H1 (cell line): ENCODE measurements around the gene OR1M1. TPM values are rescaled to one million over a fixed set of nuclear protein-coding genes. Genes with fewer than 3 reads are reported as not detected.
A peak's percentile ranks its signal among the peaks of the same experiment; 100 is the strongest.

Experiments used
- CTCF ChIA-PET: fragments of 300-600 bp; sonication (Branson Sonifier 250); formaldehyde crosslinking; loops from one replicate; lab custom pipeline; 2021; ENCODE audit not compliant: partially characterized antibody; lab: Charles Lee
- POLR2A ChIA-PET: fragments of 300-600 bp; sonication (Branson Sonifier 250); formaldehyde crosslinking; loops from one replicate; lab custom pipeline; 2021; ENCODE audit warnings: inconsistent platforms; ENCODE audit not compliant: partially characterized antibody; lab: Charles Lee
- DNase-seq, 2 experiments: peaks; one replicate each; pipeline versions ENCODE4 v3.0.0 to v3.0.0-alpha.2; 2010 to 2022; ENCODE audit warnings: low spot score in 2 of 2, low read depth in 1 of 2, mixed read lengths in 1 of 2
- FAIRE-seq: peaks from 2 replicates; lab custom pipeline; 2011; peaks lifted over from hg19 to GRCh38; lab: Jason Lieb, UNC
- H2AFZ ChIP-seq: 2 replicates; pipeline ENCODE4 v1.8.1; 2012; ENCODE audit warnings: low read length, inconsistent platforms
- H2AK5ac ChIP-seq: 2 replicates; pipeline ENCODE4 v1.6.1; 2013; ENCODE audit warnings: low read depth, low read length
- H2BK120ac ChIP-seq: replicated peaks from 2 replicates; pipeline ENCODE3; 2013; ENCODE audit warnings: low read depth, low read length, inconsistent platforms
- H2BK12ac ChIP-seq: 2 replicates; pipeline ENCODE4 v1.6.1; 2013; ENCODE audit warnings: low read depth, low read length
- H2BK15ac ChIP-seq: 2 replicates; pipeline ENCODE4 v1.6.1; 2013; ENCODE audit warnings: low read length
- H2BK20ac ChIP-seq: 2 replicates; pipeline ENCODE4 v1.6.1; 2013; ENCODE audit warnings: low read length
- H2BK5ac ChIP-seq: 2 replicates; pipeline ENCODE4 v1.6.1; 2013; ENCODE audit warnings: low read depth, low read length
- H3K14ac ChIP-seq: 2 replicates; pipeline ENCODE4 v1.6.1; 2013; ENCODE audit warnings: inconsistent platforms; ENCODE audit not compliant: insufficient read length
- H3K18ac ChIP-seq: 2 replicates; pipeline ENCODE4 v1.6.1; 2013; ENCODE audit warnings: low read length; ENCODE audit errors: extremely low read depth
- H3K23ac ChIP-seq: 2 replicates; pipeline ENCODE4 v1.6.1; 2013; ENCODE audit warnings: inconsistent platforms; ENCODE audit not compliant: insufficient read length
- H3K23me2 ChIP-seq: 2 replicates; pipeline ENCODE4 v1.6.1; 2013; ENCODE audit warnings: low read depth, low read length
- H3K27ac ChIP-seq: 2 replicates; pipeline ENCODE4 v1.6.1; 2011; ENCODE audit warnings: low read depth, low read length, inconsistent platforms
- H3K27me3 ChIP-seq, 4 experiments: replicated peaks in 1 of 4; 1 replicate in 1 of 4; 2 replicates in 3 of 4; pipeline versions ENCODE4 v1.6.1 to v1.8.1; 2011 to 2013; ENCODE audit warnings: low read length in 3 of 4, mild to moderate bottlenecking in 3 of 4, inconsistent platforms in 2 of 4, mixed read lengths in 2 of 4, moderate library complexity in 1 of 4; ENCODE audit not compliant: control insufficient read depth in 3 of 4, insufficient read depth in 3 of 4; ENCODE audit errors: extremely low read depth in 1 of 4
- H3K36me3 ChIP-seq, 4 experiments: 2 replicates each; pipeline versions ENCODE4 v1.6.1 to v1.8.1; 2011 to 2013; ENCODE audit warnings: mild to moderate bottlenecking in 4 of 4, low read length in 3 of 4, moderate library complexity in 2 of 4, control low read depth in 1 of 4, inconsistent platforms in 1 of 4; ENCODE audit not compliant: insufficient read depth in 4 of 4, control insufficient read depth in 2 of 4
- H3K4ac ChIP-seq: replicated peaks from 2 replicates; pipeline ENCODE3; 2013; ENCODE audit warnings: low read length, low read depth, mixed read lengths, inconsistent platforms; ENCODE audit not compliant: insufficient read length
- H3K4me1 ChIP-seq, 4 experiments: replicated peaks in 1 of 4; 1 replicate in 1 of 4; 2 replicates in 3 of 4; pipeline versions ENCODE4 v1.6.1 to v1.8.1; 2011 to 2013; ENCODE audit warnings: low read length in 3 of 4, inconsistent platforms in 2 of 4, mixed read lengths in 1 of 4; ENCODE audit not compliant: insufficient read depth in 4 of 4, control insufficient read depth in 3 of 4
- H3K4me2 ChIP-seq, 2 experiments: 2 replicates each; pipeline versions ENCODE4 v1.6.1 to v1.8.1; 2011 to 2013; ENCODE audit warnings: low read depth in 2 of 2, low read length in 2 of 2, control low read depth in 1 of 2, inconsistent platforms in 1 of 2, mild to moderate bottlenecking in 1 of 2; ENCODE audit not compliant: insufficient read depth in 1 of 2
- H3K4me3 ChIP-seq, 4 experiments: fragments of 200-600, 300-600 bp in 1 of 4; sonication (generic), shearing (Covaris generic), sonication (Bioruptor Twin) in 1 of 4; 2 replicates each; pipeline versions ENCODE4 v1.5.1 to v1.8.1; 2011 to 2016; ENCODE audit warnings: low read length in 4 of 4, low read depth in 3 of 4, control low read depth in 2 of 4, inconsistent platforms in 2 of 4, mild to moderate bottlenecking in 2 of 4, mixed read lengths in 1 of 4, moderate library complexity in 1 of 4; ENCODE audit not compliant: insufficient read depth in 2 of 4; ENCODE audit errors: extremely low read depth in 1 of 4
- H3K56ac ChIP-seq: replicated peaks from 2 replicates; pipeline ENCODE3; 2013; ENCODE audit warnings: low read depth, mild to moderate bottlenecking, mixed read lengths, low read length, inconsistent platforms; ENCODE audit not compliant: insufficient read length
- H3K79me1 ChIP-seq: 2 replicates; pipeline ENCODE4 v1.6.1; 2013; ENCODE audit warnings: low read depth, low read length, control low read depth
- H3K79me2 ChIP-seq, 2 experiments: 2 replicates each; pipeline versions ENCODE4 v1.6.1 to v1.8.1; 2012 to 2013; ENCODE audit warnings: low read length in 2 of 2, mild to moderate bottlenecking in 2 of 2, inconsistent platforms in 1 of 2; ENCODE audit not compliant: insufficient read depth in 2 of 2, control insufficient read depth in 1 of 2
- H3K9ac ChIP-seq, 4 experiments: replicated peaks in 1 of 4; 1 replicate in 1 of 4; 2 replicates in 3 of 4; pipeline versions ENCODE4 v1.6.1 to v1.8.1; 2011 to 2013; ENCODE audit warnings: low read depth in 3 of 4, low read length in 3 of 4, control low read depth in 2 of 4, mild to moderate bottlenecking in 2 of 4, moderate library complexity in 2 of 4, inconsistent platforms in 1 of 4; ENCODE audit errors: extremely low read depth in 1 of 4
- H3K9me3 ChIP-seq, 2 experiments: 2 replicates each; pipeline versions ENCODE4 v1.6.1 to v1.8.1; 2012 to 2013; ENCODE audit warnings: mild to moderate bottlenecking in 2 of 2, moderate library complexity in 2 of 2, control low read depth in 1 of 2, inconsistent platforms in 1 of 2, low read depth in 1 of 2, low read length in 1 of 2, mixed read lengths in 1 of 2; ENCODE audit not compliant: insufficient read depth in 2 of 2
- H4K20me1 ChIP-seq, 2 experiments: replicated peaks in 1 of 2; 2 replicates each; pipeline versions ENCODE3 to v1.8.1; 2011 to 2013; ENCODE audit warnings: inconsistent platforms in 2 of 2, low read length in 2 of 2, mild to moderate bottlenecking in 1 of 2; ENCODE audit not compliant: insufficient read depth in 2 of 2, control insufficient read depth in 1 of 2
- H4K5ac ChIP-seq: 2 replicates; pipeline ENCODE4 v1.6.1; 2013; ENCODE audit warnings: low read length, low read depth, mixed read lengths, inconsistent platforms; ENCODE audit not compliant: insufficient read length
- H4K8ac ChIP-seq: 2 replicates; pipeline ENCODE4 v1.8.0; 2013; ENCODE audit warnings: mild to moderate bottlenecking, moderate library complexity, low read length, inconsistent platforms; ENCODE audit not compliant: insufficient read depth; ENCODE audit errors: extremely low read depth
- H4K91ac ChIP-seq: replicated peaks from 2 replicates; pipeline ENCODE3; 2013; ENCODE audit warnings: low read length, mixed read lengths, inconsistent platforms; ENCODE audit not compliant: insufficient read length
- BACH1 ChIP-seq: IDR thresholded peaks from 2 replicates; pipeline ENCODE4 v1.6.1; 2012; ENCODE audit warnings: low read length, improper control_type of control experiment
- BRCA1 ChIP-seq: IDR thresholded peaks from 2 replicates; pipeline ENCODE4 v1.6.1; 2012; ENCODE audit warnings: low read depth, low read length, improper control_type of control experiment
- CBX5 ChIP-seq: fragments of 300-800, 300-1000 bp; sonication (generic); IDR thresholded peaks from 2 replicates; pipeline ENCODE4 v1.7.1; 2016; ENCODE audit warnings: antibody characterized with exemption, low read length, low read depth
- CHD1 ChIP-seq: IDR thresholded peaks from 2 replicates; pipeline ENCODE4 v1.6.1; 2012; ENCODE audit warnings: low read depth, low read length, improper control_type of control experiment
- CREB1 ChIP-seq: IDR thresholded peaks from 2 replicates; pipeline ENCODE4 v1.6.1; 2012; ENCODE audit warnings: inconsistent platforms
- HDAC2 ChIP-seq, 2 experiments: fragments of 300-600 bp in 1 of 2; sonication (generic) in 1 of 2; IDR thresholded peaks; 2 replicates each; pipeline ENCODE4 v1.6.1; 2011 to 2012; ENCODE audit warnings: low read depth in 2 of 2, low read length in 2 of 2, mild to moderate bottlenecking in 2 of 2, moderate library complexity in 2 of 2, borderline replicate concordance in 1 of 2, inconsistent platforms in 1 of 2
- KDM1A ChIP-seq: fragments of 200-600, 300-600 bp; sonication (generic); IDR thresholded peaks from 2 replicates; pipeline ENCODE4 v1.7.1; 2016; ENCODE audit warnings: mild to moderate bottlenecking, low read length, borderline replicate concordance
- NRF1 ChIP-seq: IDR thresholded peaks from 2 replicates; pipeline ENCODE4 v1.6.1; 2011; ENCODE audit warnings: mild to moderate bottlenecking, low read depth, low read length, improper control_type of control experiment
- POLR2AphosphoS5 ChIP-seq: IDR thresholded peaks from 2 replicates; pipeline ENCODE4 v1.6.1; 2011; ENCODE audit warnings: low read depth, low read length
- POU5F1 ChIP-seq: IDR thresholded peaks from 2 replicates; pipeline ENCODE4 v1.6.1; 2011; ENCODE audit warnings: low read depth, mild to moderate bottlenecking, low read length, moderate library complexity
- RFX5 ChIP-seq: IDR thresholded peaks from 2 replicates; pipeline ENCODE4 v1.6.1; 2011; ENCODE audit warnings: low read depth, low read length, improper control_type of control experiment, borderline replicate concordance
- SIX5 ChIP-seq: IDR thresholded peaks from 2 replicates; pipeline ENCODE4 v1.6.1; 2011; ENCODE audit warnings: mild to moderate bottlenecking, low read depth, low read length
- ZNF274 ChIP-seq: IDR thresholded peaks from 2 replicates; pipeline ENCODE4 v1.7.0; 2012; ENCODE audit warnings: low read length, borderline replicate concordance; ENCODE audit errors: extremely low read depth
- WGBS, 2 experiments: shearing (Covaris generic) in 1 of 2; methylation state at CpG; one replicate each; pipeline versions ENCODE4 v1.1.6 to v1.1.7; 2013 to 2015; ENCODE audit warnings: low lambda C conversion rate in 2 of 2, mixed read lengths in 2 of 2, inconsistent platforms in 1 of 2, low coverage in 1 of 2, missing lambda C conversion rate in 1 of 2; ENCODE audit not compliant: insufficient replicate concordance in 2 of 2, insufficient coverage in 1 of 2, insufficient read length in 1 of 2; ENCODE audit errors: extremely low coverage in 1 of 2, missing lambda C conversion rate in 1 of 2; 5-methylcytosine and 5-hydroxymethylcytosine counted together
- polyA plus RNA-seq, 7 experiments: library from polyadenylated mRNA; depleted of rRNA in 3 of 7; stranded (reverse) in 5 of 7; unstranded in 2 of 7; fragments of >200 nt in 5 of 7; fragments of 200-250 nt in 2 of 7; gene quantifications; 1 replicate in 5 of 7; 2 replicates in 1 of 7; 4 replicates in 1 of 7; pipeline versions ENCODE4 v1.2.1 to v1.2.3, GENCODE V29; 2011 to 2013; ENCODE audit warnings: missing spikeins in 2 of 7, mixed read lengths in 2 of 7
- total RNA-seq: library from RNA; stranded (reverse); fragmentation: NEBNext Ultra II Directional; extraction: Animal tissue kit (Norgen Biotek cat#: 25700); gene quantifications from 2 replicates; pipeline ENCODE4 v1.2.1, GENCODE V29; 2021
- TF ChIP-seq, protein P1 (sequence below): IDR thresholded peaks from 2 replicates; pipeline ENCODE4 v1.6.1; 2011; ENCODE audit warnings: low read depth, mild to moderate bottlenecking, low read length; ENCODE audit not compliant: insufficient read depth

OR1M1 gene
- total and polyA plus RNA-seq, 2 of the 8 experiments (the other 6 are each of a cell fraction or from before 2014, with no cell fraction given) = 0.12 TPM; not detected in 1

DNA sequence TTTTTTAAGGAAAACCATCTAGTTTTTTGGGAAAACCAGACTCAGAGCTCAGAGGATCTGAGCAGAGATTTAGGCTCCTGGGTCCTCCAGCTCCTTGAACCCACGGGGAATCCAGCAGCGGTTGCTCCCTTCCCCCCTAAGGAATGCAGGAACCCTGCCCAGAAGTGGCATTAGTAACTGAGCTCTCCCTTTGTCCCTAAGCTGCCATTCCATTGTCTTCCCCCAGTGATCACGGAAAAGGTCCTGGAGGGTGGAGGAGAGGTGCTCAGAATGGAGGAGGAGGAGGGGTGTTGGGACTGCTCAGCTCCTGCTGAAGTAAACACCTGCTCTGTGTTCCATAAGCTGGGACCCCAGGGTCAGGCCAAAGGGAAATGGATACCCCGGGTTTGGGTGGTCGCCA is 16.8 kb upstream of the OR1M1 start:
- no peak overlapping the region for H4K8ac ChIP-seq
- H2BK5ac ChIP-seq = peak overlapping the region; percentile 90; the same call in 1 of the 2 replicates
- DNase-seq (peak in 1 of 2 experiments; percentile 64), FAIRE-seq (peak; percentile 92)
- no peaks in the 10 kb centered on the region for H3K79me2 ChIP-seq
- POLR2A ChIA-PET = interaction anchor here (0.6 to 1.9 kb wide), 4 partner anchors 17 to 412 kb away, joined by 3 to 12 read pairs (median 3); no protein-coding TSS in a partner anchor
- H3K56ac ChIP-seq = no peak overlapping the region
- no peak overlapping the region for H2BK20ac ChIP-seq
- peak overlapping the region; percentile 40 to 51 for H3K4me2 ChIP-seq
- H2AK5ac ChIP-seq = no peak overlapping the region
- 13% methylated on average over 5 of the region's 5 CpGs; no CpG with 5 or more reads in 1 of the 2 experiments for WGBS, 2 experiments
- H3K4me3 ChIP-seq = peak overlapping the region in 1 of 4 experiments; percentile 1; a peak in 2 of 8 replicates
- H3K9me3 ChIP-seq = no peaks in the 10 kb centered on the region
- no peak overlapping the region for H2AFZ ChIP-seq
- H4K20me1 ChIP-seq = no peaks in the 10 kb centered on the region
- H4K91ac ChIP-seq = peak overlapping the region; percentile 8
- H3K36me3 ChIP-seq = no peaks in the 10 kb centered on the region
- CTCF ChIA-PET = interaction anchor here (0.6 to 1.6 kb wide), 4 partner anchors 9 to 1422 kb away, joined by 3 to 4 read pairs (median 4); no protein-coding TSS in a partner anchor
- no peak overlapping the region for H3K14ac ChIP-seq
- H3K9ac ChIP-seq = no peak overlapping the region
- no peak overlapping the region for H3K4ac ChIP-seq
- H3K23ac ChIP-seq = no peak overlapping the region
- no peaks in the 10 kb centered on the region for H3K27me3 ChIP-seq
- peak overlapping the region; percentile 78 for H3K18ac ChIP-seq
- H4K5ac ChIP-seq = no peak overlapping the region
- peak overlapping the region; percentile 6 for H2BK120ac ChIP-seq
- peak overlapping the region; percentile 6; the same call in 1 of the 2 replicates for H3K27ac ChIP-seq
- no peaks in the 10 kb centered on the region for H3K23me2 ChIP-seq
- H3K4me1 ChIP-seq = peaks cover 1 to 14% (median 7%) of the 10 kb centered on the region in 4 experiments
- 0 out of 2 replicates have a peak overlapping the region, but pooled peaks have one; percentile 29 for H2BK15ac ChIP-seq
- 0 out of 2 replicates have a peak overlapping the region, but pooled peaks have one; percentile 39 for H2BK12ac ChIP-seq
- H3K79me1 ChIP-seq = no peaks in the 10 kb centered on the region
- TF ChIP-seq NRF1 (no peak), BRCA1 (no peak), CHD1 (no peak), SIX5 (no peak), CREB1 (no peak), KDM1A (no peak), HDAC2 (IDR thresholded peaks at IDR 0.05; ENCODE audit: borderline replicate concordance in 1 of 2, low read depth in 2 of 2, low read length in 2 of 2) (peak; percentile 62 to 74; a peak in 2 of 4 replicates), RFX5 (no peak), POLR2AphosphoS5 (no peak), POU5F1 (no peak), BACH1 (peak; percentile 54; the same call in 1 of the 2 replicates), CBX5 (no peak), ZNF274 (no peak)
- TF ChIP-seq, protein P1, sequence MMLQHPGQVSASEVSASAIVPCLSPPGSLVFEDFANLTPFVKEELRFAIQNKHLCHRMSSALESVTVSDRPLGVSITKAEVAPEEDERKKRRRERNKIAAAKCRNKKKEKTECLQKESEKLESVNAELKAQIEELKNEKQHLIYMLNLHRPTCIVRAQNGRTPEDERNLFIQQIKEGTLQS = no peak
